ENCODE data around the gene CD300LD.

DNA sequence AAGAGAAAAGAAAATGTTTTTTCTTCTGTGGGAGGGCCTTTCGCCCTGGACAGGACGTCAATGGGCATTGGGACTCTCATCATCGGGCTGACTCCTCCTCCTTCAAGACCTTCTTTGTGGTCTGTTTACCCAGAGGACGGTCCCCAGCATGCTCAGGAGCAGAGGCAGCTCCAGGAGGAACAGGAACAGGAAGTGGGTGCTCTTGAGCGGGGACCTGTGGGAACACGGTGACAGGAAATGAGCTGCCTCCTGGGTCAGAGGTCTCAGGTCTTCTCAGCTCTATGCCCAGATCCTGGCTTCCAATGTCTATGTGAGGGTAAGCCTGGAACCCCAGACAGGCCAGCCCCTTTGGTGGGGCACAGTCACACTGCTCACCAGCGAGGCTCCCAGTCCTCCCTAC is 12.2 kb downstream of the CD300LD start:
- TF ChIP-seq, protein P1, sequence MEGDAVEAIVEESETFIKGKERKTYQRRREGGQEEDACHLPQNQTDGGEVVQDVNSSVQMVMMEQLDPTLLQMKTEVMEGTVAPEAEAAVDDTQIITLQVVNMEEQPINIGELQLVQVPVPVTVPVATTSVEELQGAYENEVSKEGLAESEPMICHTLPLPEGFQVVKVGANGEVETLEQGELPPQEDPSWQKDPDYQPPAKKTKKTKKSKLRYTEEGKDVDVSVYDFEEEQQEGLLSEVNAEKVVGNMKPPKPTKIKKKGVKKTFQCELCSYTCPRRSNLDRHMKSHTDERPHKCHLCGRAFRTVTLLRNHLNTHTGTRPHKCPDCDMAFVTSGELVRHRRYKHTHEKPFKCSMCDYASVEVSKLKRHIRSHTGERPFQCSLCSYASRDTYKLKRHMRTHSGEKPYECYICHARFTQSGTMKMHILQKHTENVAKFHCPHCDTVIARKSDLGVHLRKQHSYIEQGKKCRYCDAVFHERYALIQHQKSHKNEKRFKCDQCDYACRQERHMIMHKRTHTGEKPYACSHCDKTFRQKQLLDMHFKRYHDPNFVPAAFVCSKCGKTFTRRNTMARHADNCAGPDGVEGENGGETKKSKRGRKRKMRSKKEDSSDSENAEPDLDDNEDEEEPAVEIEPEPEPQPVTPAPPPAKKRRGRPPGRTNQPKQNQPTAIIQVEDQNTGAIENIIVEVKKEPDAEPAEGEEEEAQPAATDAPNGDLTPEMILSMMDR (IDR thresholded peaks at IDR 0.05; ENCODE audit: control extremely low read depth in 1 of 3, insufficient read depth in 1 of 3, low read depth in 1 of 3, low read length in 3 of 3): no peak
- no peak for TF ChIP-seq EZH2 (IDR thresholded peaks at IDR 0.05; ENCODE audit: low read depth, low read length, severe bottlenecking)
- TF ChIP-seq ZNF274 (IDR thresholded peaks at IDR 0.05; ENCODE audit: borderline replicate concordance, extremely low read depth, low read length): no peak
- no peak for TF ChIP-seq CBX8 (IDR thresholded peaks at IDR 0.05; ENCODE audit: borderline replicate concordance, low read depth, low read length)
- no peak for TF ChIP-seq TAF7 (optimal IDR thresholded peaks at IDR 0.05; ENCODE audit: borderline replicate concordance, low read depth, low read length)
- no peak for TF ChIP-seq POLR2A (IDR thresholded peaks at IDR 0.05; ENCODE audit: control extremely low read depth in 1 of 2, low read depth in 2 of 2, low read length in 2 of 2)
- no peak for TF ChIP-seq HDAC6 (IDR thresholded peaks at IDR 0.05; ENCODE audit: low read depth, low read length)
- TF ChIP-seq, protein P2, sequence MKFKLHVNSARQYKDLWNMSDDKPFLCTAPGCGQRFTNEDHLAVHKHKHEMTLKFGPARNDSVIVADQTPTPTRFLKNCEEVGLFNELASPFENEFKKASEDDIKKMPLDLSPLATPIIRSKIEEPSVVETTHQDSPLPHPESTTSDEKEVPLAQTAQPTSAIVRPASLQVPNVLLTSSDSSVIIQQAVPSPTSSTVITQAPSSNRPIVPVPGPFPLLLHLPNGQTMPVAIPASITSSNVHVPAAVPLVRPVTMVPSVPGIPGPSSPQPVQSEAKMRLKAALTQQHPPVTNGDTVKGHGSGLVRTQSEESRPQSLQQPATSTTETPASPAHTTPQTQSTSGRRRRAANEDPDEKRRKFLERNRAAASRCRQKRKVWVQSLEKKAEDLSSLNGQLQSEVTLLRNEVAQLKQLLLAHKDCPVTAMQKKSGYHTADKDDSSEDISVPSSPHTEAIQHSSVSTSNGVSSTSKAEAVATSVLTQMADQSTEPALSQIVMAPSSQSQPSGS (IDR thresholded peaks at IDR 0.05; ENCODE audit: low read length): no peak

Data from H1 (cell line).